HG03280 (cell line): ENCODE results near the gene CCDC169.
A peak's percentile ranks its signal among the peaks of the same experiment; 100 is the strongest.
"Not testable (repeated sequence)": the region's sequence is repeated elsewhere in the genome, so short reads cannot be mapped to it uniquely, and the experiment has no call there.

ENCODE experiments used
- ATAC-seq: cut with Tn5 transposase; IDR thresholded peaks from one replicate; pipeline ENCODE4 v1.9.1; 2021; ENCODE audit warnings: mild to moderate bottlenecking, moderate library complexity; ENCODE audit not compliant: unreplicated experiment

CCDC169 gene

GRCh38 chr13:36297366-36298338, at the start of gene CCDC169:
TSS of gene CCDC169 (minus strand) at chr13:36297814. CDS start at chr13:36297719, 95 bp downstream.
- no peak for ATAC-seq

GRCh38 chr13:36346222-36347083, 48.8 kb upstream of the CCDC169 start, which contains the start of gene SPART:
TSS of gene SPART (minus strand) at chr13:36346394. CDS start at chr13:36335830, 10,564 bp downstream.
- ATAC-seq: peak; percentile 97

- no peak for ATAC-seq
These were observed 48.0 kb upstream of the CCDC169 start for GRCh38 chr13:36345438-36346221.

- ATAC-seq: no peak
These were observed 47.3 kb upstream of the CCDC169 start for GRCh38 chr13:36344886-36345437.

GRCh38 chr13:36344173-36344572, 46.6 kb upstream of the CCDC169 start:
- ATAC-seq: no peak

GRCh38 chr13:36343766-36344165, 46.2 kb upstream of the CCDC169 start:
- ATAC-seq: no peak

- ATAC-seq: no peak
These were observed 45.1 kb upstream of the CCDC169 start for GRCh38 chr13:36342715-36343114.

- no peak for ATAC-seq
These were observed 44.1 kb upstream of the CCDC169 start for GRCh38 chr13:36341718-36342117.

- ATAC-seq: no peak
These were observed 42.1 kb upstream of the CCDC169 start for GRCh38 chr13:36339600-36340155.

GRCh38 chr13:36337938-36338641, 40.5 kb upstream of the CCDC169 start:
- ATAC-seq: no peak

GRCh38 chr13:36332986-36333385, 35.4 kb upstream of the CCDC169 start:
- ATAC-seq: no peak

- ATAC-seq: not testable (repeated sequence)
These were observed 34.6 kb upstream of the CCDC169 start for GRCh38 chr13:36332255-36332654.

GRCh38 chr13:36331280-36331679, 33.7 kb upstream of the CCDC169 start:
- no peak for ATAC-seq

GRCh38 chr13:36329361-36329760, 31.7 kb upstream of the CCDC169 start:
- no peak for ATAC-seq

- no peak for ATAC-seq
These were observed 31.2 kb upstream of the CCDC169 start for GRCh38 chr13:36328821-36329220.

- no peak for ATAC-seq
These were observed 28.3 kb upstream of the CCDC169 start for GRCh38 chr13:36325912-36326311.

- ATAC-seq: not testable (repeated sequence)
These were observed 27.3 kb upstream of the CCDC169 start for GRCh38 chr13:36324881-36325280.

GRCh38 chr13:36323951-36324566, 26.4 kb upstream of the CCDC169 start:
- ATAC-seq: no peak

GRCh38 chr13:36323408-36323807, 25.8 kb upstream of the CCDC169 start:
- ATAC-seq: no peak
